Mesenchymal stem cell (in vitro differentiated cells and primary cell): ENCODE data around the gene RPS14.
A peak's percentile ranks its signal among the peaks of the same experiment; 100 is the strongest.

ENCODE experiments used
- DNase-seq: peaks from one replicate; pipeline ENCODE4 v3.0.0-alpha.2; 2013
- H2AFZ ChIP-seq: one replicate; pipeline ENCODE4 v1.6.1; 2013; ENCODE audit warnings: low read depth, mild to moderate bottlenecking, control low read depth, inconsistent platforms, low read length, moderate library complexity
- H2AK5ac ChIP-seq: 2 replicates; pipeline ENCODE4 v1.6.1; 2013; ENCODE audit warnings: low read length, moderate library complexity, mild to moderate bottlenecking, inconsistent platforms; ENCODE audit not compliant: severe bottlenecking
- H2BK120ac ChIP-seq: one replicate; pipeline ENCODE4 v1.6.1; 2013; ENCODE audit warnings: low read depth, mild to moderate bottlenecking, inconsistent platforms, low read length, moderate library complexity
- H2BK12ac ChIP-seq, 2 experiments: one replicate each; pipeline ENCODE4 v1.6.1; 2013; ENCODE audit warnings: inconsistent platforms in 2 of 2, low read length in 2 of 2, mild to moderate bottlenecking in 2 of 2, moderate library complexity in 2 of 2, control low read depth in 1 of 2
- H2BK15ac ChIP-seq: one replicate; pipeline ENCODE4 v1.6.1; 2013; ENCODE audit warnings: mild to moderate bottlenecking, low read depth, inconsistent platforms; ENCODE audit not compliant: poor library complexity, severe bottlenecking
- H2BK5ac ChIP-seq: 2 replicates; pipeline ENCODE4 v1.6.1; 2013; ENCODE audit warnings: low read depth, mild to moderate bottlenecking, low read length, control low read depth, inconsistent platforms; ENCODE audit not compliant: poor library complexity, severe bottlenecking
- H3K14ac ChIP-seq, 2 experiments: one replicate each; pipeline ENCODE4 v1.6.1; 2013; ENCODE audit warnings: inconsistent platforms in 2 of 2, low read length in 2 of 2, control low read depth in 1 of 2, mild to moderate bottlenecking in 1 of 2, moderate library complexity in 1 of 2
- H3K18ac ChIP-seq, 2 experiments: one replicate each; pipeline ENCODE4 v1.6.1; 2013; ENCODE audit warnings: inconsistent platforms in 2 of 2, low read length in 2 of 2, control low read depth in 1 of 2, low read depth in 1 of 2, mild to moderate bottlenecking in 1 of 2
- H3K23ac ChIP-seq, 2 experiments: one replicate each; pipeline ENCODE4 v1.6.1; 2013; ENCODE audit warnings: inconsistent platforms in 2 of 2, low read length in 2 of 2, mild to moderate bottlenecking in 2 of 2, moderate library complexity in 2 of 2, control low read depth in 1 of 2
- H3K27ac ChIP-seq: 2 replicates; pipeline ENCODE4 v1.5.1; 2013; ENCODE audit warnings: mild to moderate bottlenecking, moderate library complexity, low read length, control low read depth, inconsistent platforms; ENCODE audit not compliant: poor library complexity, severe bottlenecking
- H3K27me3 ChIP-seq, 2 experiments: 2 replicates each; pipeline versions ENCODE4 v1.6.1 to v1.7.0; 2013; ENCODE audit warnings: low read length in 2 of 2, mild to moderate bottlenecking in 2 of 2, moderate library complexity in 2 of 2, control low read depth in 1 of 2, inconsistent platforms in 1 of 2; ENCODE audit not compliant: control insufficient read depth in 1 of 2, insufficient read depth in 1 of 2
- H3K36me3 ChIP-seq, 2 experiments: 2 replicates each; pipeline versions ENCODE4 v1.6.1 to v1.7.0; 2013; ENCODE audit warnings: low read length in 2 of 2, control low read depth in 1 of 2, inconsistent platforms in 1 of 2, low read depth in 1 of 2, mild to moderate bottlenecking in 1 of 2; ENCODE audit not compliant: insufficient read depth in 2 of 2, control insufficient read depth in 1 of 2
- H3K4ac ChIP-seq, 2 experiments: one replicate each; pipeline ENCODE4 v1.6.1; 2013; ENCODE audit warnings: inconsistent platforms in 2 of 2, low read length in 2 of 2, mild to moderate bottlenecking in 2 of 2, moderate library complexity in 2 of 2, control low read depth in 1 of 2, low read depth in 1 of 2
- H3K4me1 ChIP-seq: 2 replicates; pipeline ENCODE4 v1.6.1; 2013; ENCODE audit warnings: low read depth, low read length, control low read depth; ENCODE audit not compliant: control insufficient read depth, insufficient read depth
- H3K4me2 ChIP-seq: 2 replicates; pipeline ENCODE4 v1.6.1; 2013; ENCODE audit warnings: low read length, mild to moderate bottlenecking, inconsistent platforms; ENCODE audit not compliant: poor library complexity, severe bottlenecking
- H3K4me3 ChIP-seq, 2 experiments: 2 replicates each; pipeline versions ENCODE4 v1.5.1 to v1.7.0; 2013; ENCODE audit warnings: low read length in 2 of 2, mild to moderate bottlenecking in 2 of 2, control low read depth in 1 of 2, low read depth in 1 of 2; ENCODE audit not compliant: insufficient read depth in 1 of 2
- H3K79me1 ChIP-seq: replicated peaks from 2 replicates; pipeline ENCODE4 v1.6.1; 2013; ENCODE audit warnings: mild to moderate bottlenecking, control low read depth, low read length, inconsistent platforms; ENCODE audit not compliant: poor library complexity, severe bottlenecking
- H3K9ac ChIP-seq: 2 replicates; pipeline ENCODE4 v1.7.0; 2013; ENCODE audit warnings: mild to moderate bottlenecking, low read length, moderate library complexity
- H3K9me3 ChIP-seq: 2 replicates; pipeline ENCODE4 v1.7.0; 2013; ENCODE audit warnings: mild to moderate bottlenecking, low read length; ENCODE audit not compliant: control insufficient read depth
- H4K8ac ChIP-seq: one replicate; pipeline ENCODE4 v1.6.1; 2013; ENCODE audit warnings: inconsistent platforms, mild to moderate bottlenecking, low read length, moderate library complexity
- H4K91ac ChIP-seq: one replicate; pipeline ENCODE4 v1.6.1; 2013; ENCODE audit warnings: mild to moderate bottlenecking, low read length, inconsistent platforms
- WGBS: methylation state at CpG from one replicate; pipeline ENCODE4 v1.1.7; 2013; ENCODE audit warnings: mixed read lengths; 5-methylcytosine and 5-hydroxymethylcytosine counted together

RPS14 gene

GRCh38 chr5:150485693-150486401 is 36.3 kb upstream of the RPS14 start:
- Histone ChIP-seq H4K8ac (peak overlapping the region; percentile 98), H3K4me3 (peak overlapping the region; percentile 82 to 93), H3K4ac (peak overlapping the region; percentile 99), H3K79me1 (peaks cover 2% of the 10 kb centered on the region), H3K9ac (peak overlapping the region; percentile 93), H2BK120ac (peak overlapping the region; percentile 100), H2AK5ac (peak overlapping the region; percentile 100), H3K27me3 (no peaks in the 10 kb centered on the region), H2BK5ac (peak overlapping the region; percentile 99), H4K91ac (peak overlapping the region; percentile 95), H3K18ac (peak overlapping the region; percentile 96 to 99), H2BK12ac (peak overlapping the region; percentile 50 to 90), H2AFZ (peak overlapping the region; percentile 67), H3K9me3 (no peaks in the 10 kb centered on the region), H3K36me3 (peaks cover 9 to 14% of the 10 kb centered on the region in 2 experiments), H3K4me2 (peak overlapping the region; percentile 81), H3K14ac (peak overlapping the region; percentile 63 to 99), H3K4me1 (peaks cover 37% of the 10 kb centered on the region), H2BK15ac (peak overlapping the region; percentile 99), H3K23ac (peak overlapping the region in 1 of 2 experiments; percentile 100), H3K27ac (peak overlapping the region; percentile 68)
- DNase-seq, result peak; percentile 60
- 0% methylated on average over 38 of the region's 90 CpGs for WGBS

- Histone ChIP-seq H3K4me3 (peak overlapping the region; percentile 82 to 93), H3K4ac (peak overlapping the region; percentile 52 to 99), H3K9me3 (no peaks in the 10 kb centered on the region), H3K9ac (peak overlapping the region; percentile 93), H2BK5ac (peak overlapping the region; percentile 99), H3K23ac (peak overlapping the region in 1 of 2 experiments; percentile 78), H3K27me3 (no peaks in the 10 kb centered on the region), H3K18ac (peak overlapping the region; percentile 83 to 96), H3K36me3 (peaks cover 3 to 7% of the 10 kb centered on the region in 2 experiments), H4K8ac (peak overlapping the region; percentile 98), H2BK120ac (peak overlapping the region; percentile 100), H2AK5ac (peak overlapping the region; percentile 100), H2BK12ac (peak overlapping the region in 1 of 2 experiments; percentile 87), H2AFZ (peak overlapping the region; percentile 67), H3K4me2 (peak overlapping the region; percentile 81), H2BK15ac (peak overlapping the region; percentile 30), H3K27ac (peak overlapping the region; percentile 68), H3K14ac (peak overlapping the region in 1 of 2 experiments; percentile 63), H3K79me1 (peaks cover 2% of the 10 kb centered on the region), H4K91ac (peak overlapping the region; percentile 95), H3K4me1 (peaks cover 31% of the 10 kb centered on the region)
- DNase-seq, result peak; percentile 34
- 13% methylated on average over 25 of the region's 28 CpGs for WGBS
These were observed 35.6 kb upstream of the RPS14 start for GRCh38 chr5:150484964-150485692.

DNA sequence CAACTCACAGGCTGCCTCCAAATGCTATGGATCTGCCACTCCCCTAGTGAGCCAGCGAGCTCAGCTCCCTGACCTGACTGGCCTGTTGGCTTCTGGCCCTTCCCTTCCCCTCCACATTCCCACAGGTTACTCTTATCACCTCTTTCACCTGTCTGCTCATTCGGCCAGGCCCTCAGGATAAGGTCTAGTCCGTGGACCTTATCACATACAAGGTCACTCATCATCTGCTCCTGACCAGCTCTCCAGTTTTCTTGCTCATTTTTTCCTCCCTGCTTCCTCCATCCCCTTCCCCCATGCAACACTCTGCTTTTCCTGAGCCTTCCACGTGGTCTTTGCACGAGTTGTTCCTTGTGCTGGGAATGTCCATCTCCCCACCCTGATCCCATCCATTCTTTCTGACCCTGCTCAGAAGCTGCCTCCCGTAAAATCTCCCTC is 32.5 kb upstream of the RPS14 start:
- Histone ChIP-seq H3K36me3 (peaks cover 0 to 4% of the 10 kb centered on the region in 2 experiments), H3K9me3 (no peaks in the 10 kb centered on the region), H3K23ac (no peak overlapping the region), H4K8ac (no peak overlapping the region), H3K27ac (no peak overlapping the region), H3K4me2 (no peak overlapping the region), H3K4ac (no peak overlapping the region), H3K14ac (no peak overlapping the region), H3K4me3 (no peak overlapping the region), H3K18ac (no peak overlapping the region), H3K27me3 (no peaks in the 10 kb centered on the region), H3K79me1 (peaks cover 2% of the 10 kb centered on the region), H4K91ac (peak overlapping the region; percentile 66), H3K4me1 (peaks cover 11% of the 10 kb centered on the region), H2AFZ (no peak overlapping the region), H2BK120ac (no peak overlapping the region), H2AK5ac (peak overlapping the region; percentile 78), H2BK5ac (no peak overlapping the region), H2BK12ac (peak overlapping the region in 1 of 2 experiments; percentile 79), H3K9ac (no peak overlapping the region), H2BK15ac (no peak overlapping the region)
- no peak for DNase-seq
- WGBS, result 84% methylated on average over 6 of the region's 6 CpGs

GRCh38 chr5:150481708-150481965 is 32.1 kb upstream of the RPS14 start:
- Histone ChIP-seq H4K8ac (no peak overlapping the region), H3K4ac (no peak overlapping the region), H2AFZ (no peak overlapping the region), H3K27me3 (no peaks in the 10 kb centered on the region), H2AK5ac (peak overlapping the region; percentile 78), H4K91ac (no peak overlapping the region), H3K14ac (no peak overlapping the region), H3K9ac (no peak overlapping the region), H3K23ac (peak overlapping the region in 1 of 2 experiments; percentile 40), H2BK15ac (peak overlapping the region; percentile 93), H3K27ac (no peak overlapping the region), H3K18ac (no peak overlapping the region), H2BK5ac (no peak overlapping the region), H3K36me3 (peaks cover 0 to 4% of the 10 kb centered on the region in 2 experiments), H3K4me2 (no peak overlapping the region), H2BK12ac (peak overlapping the region in 1 of 2 experiments; percentile 22), H2BK120ac (no peak overlapping the region), H3K9me3 (no peaks in the 10 kb centered on the region), H3K4me1 (peaks cover 15% of the 10 kb centered on the region), H3K4me3 (no peak overlapping the region), H3K79me1 (peaks cover 3% of the 10 kb centered on the region)
- WGBS, result 89% methylated on average over 6 of the region's 6 CpGs
- no peak for DNase-seq
